WERI-Rb-1 (cell line): ENCODE data around the gene CFAP251.
"Not testable (repeated sequence)": the region's sequence is repeated elsewhere in the genome, so short reads cannot be mapped to it uniquely, and the experiment has no call there.

Experiments used
- DNase-seq: peaks from one replicate; pipeline ENCODE4 v3.0.0-alpha.2; 2020
- H3K27ac ChIP-seq: fragments of 250-450 bp; sonication (Bioruptor Pico); 2 replicates; pipeline ENCODE4 v1.5.1; 2020; ENCODE audit warnings: mild to moderate bottlenecking, moderate library complexity
- H3K27me3 ChIP-seq: fragments of 250-450 bp; sonication (Bioruptor Pico); 2 replicates; pipeline ENCODE4 v1.5.1; 2021; ENCODE audit warnings: mild to moderate bottlenecking, low read depth, moderate library complexity; ENCODE audit not compliant: insufficient read depth, severe bottlenecking
- H3K36me3 ChIP-seq: fragments of 250-450 bp; sonication (Bioruptor Pico); 2 replicates; pipeline ENCODE4 v1.5.1; 2020; ENCODE audit warnings: mild to moderate bottlenecking, moderate library complexity
- H3K4me3 ChIP-seq: 2 replicates; pipeline ENCODE4 v1.5.1; 2011; ENCODE audit warnings: low read depth, mild to moderate bottlenecking, control low read depth, low read length
- H3K9me3 ChIP-seq: fragments of 250-450 bp; sonication (Bioruptor Pico); 2 replicates; pipeline ENCODE4 v1.5.1; 2021; ENCODE audit warnings: mild to moderate bottlenecking, moderate library complexity; ENCODE audit not compliant: severe bottlenecking
- CTCF ChIP-seq: IDR thresholded peaks from 2 replicates; pipeline ENCODE4 v1.5.1; 2011; ENCODE audit warnings: low read depth, mild to moderate bottlenecking, control low read depth, inconsistent platforms, low read length

CFAP251 gene

DNA sequence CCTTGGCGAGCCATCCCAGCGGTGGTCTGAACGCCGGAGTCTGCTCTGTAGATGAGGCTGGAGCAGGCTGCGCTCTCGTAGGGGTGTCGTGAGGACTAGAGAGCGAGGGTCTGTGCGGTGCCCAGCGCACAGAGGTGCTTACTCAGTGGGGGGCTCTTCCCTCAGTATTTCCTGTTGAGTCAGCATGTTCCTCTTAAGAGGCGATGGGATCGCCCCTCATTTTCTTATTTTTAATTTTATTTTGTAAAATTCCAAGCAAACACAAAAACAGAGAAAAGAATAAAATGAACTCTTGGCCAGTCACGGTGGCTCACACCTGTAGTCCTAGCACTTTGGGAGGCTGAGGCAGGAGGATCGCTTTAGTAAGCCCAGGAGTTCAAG lies 62.5 kb downstream of the CFAP251 start:
- Histone ChIP-seq H3K9me3 (no peaks in the 10 kb centered on the region), H3K27me3 (no peaks in the 10 kb centered on the region), H3K4me3 (no peak overlapping the region), H3K36me3 (no peaks in the 10 kb centered on the region), H3K27ac (no peak overlapping the region)
- no peak for TF ChIP-seq CTCF
- no peak for DNase-seq

DNA sequence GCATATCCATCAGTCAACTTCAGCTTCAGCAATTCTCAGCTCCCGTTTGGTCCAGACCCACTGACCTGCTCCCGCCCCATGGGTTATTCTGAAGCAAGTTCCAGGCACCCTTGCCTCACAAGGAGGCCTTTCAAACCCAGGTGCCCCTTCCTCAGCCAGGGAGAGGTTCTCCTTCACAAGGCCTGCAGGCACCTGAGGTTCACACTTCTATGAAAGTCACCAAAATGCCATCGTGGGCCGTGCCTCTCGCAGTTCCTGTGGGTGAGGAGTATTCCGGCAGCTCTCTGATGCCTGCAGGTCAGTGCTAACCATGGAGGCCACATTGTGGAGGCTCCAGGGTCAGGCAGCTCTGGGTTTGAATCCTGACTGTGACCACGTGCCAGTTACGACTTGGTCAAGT lies 63.1 kb downstream of the CFAP251 start:
- Histone ChIP-seq H3K4me3 (no peak overlapping the region), H3K9me3 (no peaks in the 10 kb centered on the region), H3K27me3 (no peaks in the 10 kb centered on the region), H3K27ac (no peak overlapping the region), H3K36me3 (no peaks in the 10 kb centered on the region)
- no peak for TF ChIP-seq CTCF
- DNase-seq, result no peak

DNA sequence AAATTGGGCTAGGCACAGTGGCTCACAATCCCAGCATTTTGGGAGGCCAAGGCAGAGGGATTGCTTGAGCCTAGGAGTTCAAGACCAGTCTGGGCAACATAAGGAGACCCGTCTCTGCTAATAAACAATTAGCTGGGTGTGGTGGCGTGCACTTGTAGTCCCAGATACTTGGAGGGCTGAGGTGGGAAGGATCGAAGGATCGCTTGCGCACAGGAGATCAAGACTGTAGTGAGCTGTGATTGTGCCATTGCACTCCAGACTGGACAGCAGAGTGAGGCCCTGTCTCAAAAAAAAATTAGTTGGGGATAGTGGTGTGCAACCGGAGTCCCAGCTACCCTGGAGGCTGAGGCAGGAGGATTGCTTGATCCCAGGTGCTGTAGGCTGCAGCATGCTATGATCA lies 64.6 kb downstream of the CFAP251 start:
- H3K9me3 ChIP-seq, result no peaks in the 10 kb centered on the region
- H3K27me3 ChIP-seq, result no peaks in the 10 kb centered on the region
- no peak for DNase-seq
- H3K36me3 ChIP-seq, result no peaks in the 10 kb centered on the region
- H3K27ac ChIP-seq, result no peak overlapping the region
- no peak for TF ChIP-seq CTCF
- no peak overlapping the region for H3K4me3 ChIP-seq

- no peaks in the 10 kb centered on the region for H3K27me3 ChIP-seq
- no peak for TF ChIP-seq CTCF
- H3K36me3 ChIP-seq, result no peaks in the 10 kb centered on the region
- DNase-seq, result no peak
- no peak overlapping the region for H3K4me3 ChIP-seq
- no peak overlapping the region for H3K27ac ChIP-seq
- no peaks in the 10 kb centered on the region for H3K9me3 ChIP-seq
Observed at GRCh38 chr12:121983536-121984210, 65.3 kb downstream of the CFAP251 start.

- Histone ChIP-seq H3K27ac (no peak overlapping the region), H3K36me3 (no peaks in the 10 kb centered on the region)
- no peak for DNase-seq
Observed at GRCh38 chr12:121986489-121987245, 68.3 kb downstream of the CFAP251 start.

GRCh38 chr12:121988519-121988918 lies 70.1 kb downstream of the CFAP251 start:
- H3K4me3 ChIP-seq, H3K27me3 ChIP-seq, H3K27ac ChIP-seq, H3K9me3 ChIP-seq, H3K36me3 ChIP-seq, DNase-seq: not testable (repeated sequence)

More at GRCh38 chr12:121986489-121987245, 68.3 kb downstream of the CFAP251 start:
- H3K9me3 ChIP-seq, result no peaks in the 10 kb centered on the region
- no peak overlapping the region for H3K4me3 ChIP-seq
- no peak for TF ChIP-seq CTCF
- no peaks in the 10 kb centered on the region for H3K27me3 ChIP-seq
